Naive B cell (primary cell): ENCODE results near the gene MAPK1. TPM values are rescaled to one million over a fixed set of nuclear protein-coding genes. Genes with fewer than 3 reads are reported as not detected.
"Not testable (repeated sequence)": the region's sequence is repeated elsewhere in the genome, so short reads cannot be mapped to it uniquely, and the experiment has no call there.

Experiments used
- ATAC-seq, 2 donors: fragments of 150-1000 bp; cut with Tn5 transposase; 2 replicates each; pipeline ENCODE4 v1.10.0; 2021; ENCODE audit warnings: low read depth in 2 of 2, mild to moderate bottlenecking in 2 of 2, moderate library complexity in 2 of 2
- DNase-seq: peaks from one replicate; pipeline ENCODE4 v3.0.0; 2022
- H3K27ac Mint-ChIP-seq, 6 donors: one replicate each; pipeline ENCODE4 v1.8.0; 2020 to 2022; ENCODE audit warnings: mild to moderate bottlenecking in 6 of 6, mixed read lengths in 6 of 6, moderate library complexity in 5 of 6, inconsistent platforms in 2 of 6
- H3K27me3 Mint-ChIP-seq, 3 donors: one replicate each; pipeline ENCODE4 v1.8.0; 2021 to 2022; ENCODE audit warnings: mixed read lengths in 3 of 3, mild to moderate bottlenecking in 1 of 3
- H3K36me3 Mint-ChIP-seq, 2 donors: one replicate each; pipeline ENCODE4 v1.8.0; 2020 to 2022; ENCODE audit warnings: mixed read lengths in 2 of 2, inconsistent platforms in 1 of 2, mild to moderate bottlenecking in 1 of 2
- H3K4me1 Mint-ChIP-seq, 3 donors: one replicate each; pipeline ENCODE4 v1.8.0; 2020 to 2022; ENCODE audit warnings: mixed read lengths in 3 of 3, inconsistent platforms in 1 of 3, mild to moderate bottlenecking in 1 of 3, moderate library complexity in 1 of 3
- H3K4me3 Mint-ChIP-seq, 8 donors: one replicate each; pipeline ENCODE4 v1.8.0; 2020 to 2022; ENCODE audit warnings: mild to moderate bottlenecking in 8 of 8, mixed read lengths in 8 of 8, moderate library complexity in 8 of 8, inconsistent platforms in 2 of 8
- H3K9me3 Mint-ChIP-seq, 7 donors: one replicate each; pipeline ENCODE4 v1.8.0; 2020 to 2022; ENCODE audit warnings: mixed read lengths in 7 of 7, mild to moderate bottlenecking in 5 of 7, inconsistent platforms in 2 of 7, moderate library complexity in 1 of 7
- polyA plus RNA-seq, 6 donors: library from polyadenylated mRNA; unstranded; fragments of 300-500 nt; fragmentation: Illumina TruSeq; gene quantifications; one replicate each; pipeline ENCODE4 v1.2.3, GENCODE V29; 2021; ENCODE audit warnings: low read depth in 6 of 6

MAPK1 gene
- polyA plus RNA-seq, 6 donors from 2014 or later: 68.6 to 114 (median 93.2) TPM

DNA sequence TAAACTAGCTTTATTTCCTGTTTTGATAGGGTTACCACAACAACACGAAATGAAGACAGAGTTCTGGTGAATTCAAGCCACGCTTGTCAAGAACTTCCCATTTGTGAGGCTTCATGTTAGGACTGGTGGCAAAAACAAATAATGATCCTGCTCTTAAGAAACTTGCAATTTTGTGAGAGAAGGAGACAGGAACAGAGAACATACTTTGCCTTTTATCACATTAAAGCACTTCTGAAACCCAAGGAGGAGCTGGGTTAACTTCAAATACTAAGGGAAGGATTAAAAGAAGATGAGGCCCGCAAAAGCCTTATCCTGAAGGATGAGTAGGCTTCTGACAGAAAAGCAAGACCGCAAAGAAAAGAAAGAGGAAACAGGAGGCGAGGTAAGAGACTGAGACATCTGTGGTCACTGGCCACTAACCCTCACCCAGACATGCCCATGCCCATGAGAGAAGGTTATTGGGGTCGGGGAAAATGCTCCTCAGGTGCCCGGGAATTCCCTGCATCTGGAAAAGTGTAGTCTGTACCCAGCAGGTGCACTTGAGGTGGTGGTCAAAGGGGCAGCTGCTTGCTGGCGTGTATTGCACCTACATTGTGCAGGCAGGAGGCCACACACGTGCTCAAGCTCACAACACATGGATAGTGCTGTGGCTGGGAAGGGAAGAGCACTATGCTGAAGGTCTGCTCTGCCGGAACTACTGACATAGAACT, 50.5 kb downstream of the MAPK1 start:
- peaks cover 55 to 93% (median 69%) of the 10 kb centered on the region in 3 donors for H3K4me1 Mint-ChIP-seq
- H3K9me3 Mint-ChIP-seq: no peaks in the 10 kb centered on the region

DNA sequence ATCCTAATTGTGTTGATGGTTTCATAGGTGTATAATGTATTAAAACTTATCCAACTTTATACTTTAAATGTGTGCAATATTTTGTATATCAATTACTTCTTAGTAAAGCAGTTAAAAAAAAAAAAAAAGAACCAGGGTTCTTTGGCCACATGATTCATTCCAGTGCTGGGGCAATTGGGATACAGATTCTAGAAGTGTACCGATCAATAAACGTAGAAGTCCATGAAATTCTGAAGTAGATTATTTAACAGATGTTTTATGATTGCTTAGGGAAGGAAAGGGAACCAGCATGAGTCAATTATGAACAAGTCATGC, 51.0 kb downstream of the MAPK1 start:
- Mint-ChIP-seq H3K27me3 (no peaks in the 10 kb centered on the region), H3K4me3 (peak overlapping the region; percentile 78 to 94 (median 86)), H3K27ac (peak overlapping the region; percentile 97 to 100 (median 99)), H3K4me1 (peaks cover 54 to 94% (median 68%) of the 10 kb centered on the region in 3 donors), H3K36me3 (peaks cover 0 to 8% of the 10 kb centered on the region in 2 donors), H3K9me3 (no peaks in the 10 kb centered on the region)
- no peak for ATAC-seq
- DNase-seq: no peak

More for the DNA sequence above, 50.5 kb downstream of the MAPK1 start:
- Mint-ChIP-seq H3K36me3 (peaks cover 0 to 8% of the 10 kb centered on the region in 2 donors), H3K4me3 (peak overlapping the region; percentile 78 to 94 (median 86)), H3K27ac (peak overlapping the region; percentile 97 to 100 (median 99)), H3K27me3 (no peaks in the 10 kb centered on the region)
- DNase-seq: peak; percentile 88
- peak; percentile 91 to 95 for ATAC-seq

DNA sequence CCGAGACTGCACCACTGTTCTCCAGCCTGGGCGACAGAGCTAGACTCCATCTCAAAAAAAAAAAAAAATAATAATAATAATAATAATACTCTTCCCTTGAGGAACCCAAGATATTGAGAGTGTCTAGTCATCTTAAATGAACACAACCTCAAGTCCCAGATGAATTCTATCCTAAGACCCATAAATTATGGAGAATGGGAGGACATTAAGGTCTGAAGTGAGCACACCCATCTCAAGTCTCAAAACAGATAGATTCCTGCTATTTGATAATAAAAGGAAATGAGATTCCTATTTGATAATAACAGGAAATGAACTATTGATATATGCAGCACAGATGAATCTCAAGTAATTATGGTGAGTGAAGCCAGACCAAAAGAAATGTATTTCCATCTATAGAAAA, 51.5 kb downstream of the MAPK1 start:
- Mint-ChIP-seq H3K27me3 (no peaks in the 10 kb centered on the region), H3K4me3 (peak overlapping the region in 7 of 8 donors; percentile 16 to 85 (median 66)), H3K27ac (peak overlapping the region; percentile 97 to 100 (median 99)), H3K9me3 (no peaks in the 10 kb centered on the region), H3K36me3 (peaks cover 0 to 8% of the 10 kb centered on the region in 2 donors), H3K4me1 (peaks cover 52 to 90% (median 65%) of the 10 kb centered on the region in 3 donors)
- DNase-seq (no peak), ATAC-seq (no peak)

DNA sequence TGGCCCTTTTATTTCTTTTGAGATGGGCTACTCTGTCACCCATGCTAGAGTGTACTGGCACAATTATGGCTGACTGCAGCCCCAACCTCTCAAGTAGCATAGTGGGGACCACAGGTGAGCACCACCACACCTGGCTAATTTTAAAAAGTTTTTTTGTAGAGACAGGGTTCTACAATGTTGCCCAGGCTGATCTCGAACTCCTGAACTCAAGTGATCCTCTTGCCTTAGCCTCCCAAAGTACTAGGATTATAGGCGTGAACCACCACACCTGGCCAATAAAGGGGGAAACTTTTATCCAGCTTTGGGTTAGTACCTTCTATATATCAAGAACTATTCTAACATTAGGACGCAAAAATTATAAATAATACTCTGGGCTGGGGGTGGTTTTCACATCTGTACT, 52.1 kb downstream of the MAPK1 start:
- H3K4me1 Mint-ChIP-seq: peaks cover 52 to 86% (median 71%) of the 10 kb centered on the region in 3 donors

DNA sequence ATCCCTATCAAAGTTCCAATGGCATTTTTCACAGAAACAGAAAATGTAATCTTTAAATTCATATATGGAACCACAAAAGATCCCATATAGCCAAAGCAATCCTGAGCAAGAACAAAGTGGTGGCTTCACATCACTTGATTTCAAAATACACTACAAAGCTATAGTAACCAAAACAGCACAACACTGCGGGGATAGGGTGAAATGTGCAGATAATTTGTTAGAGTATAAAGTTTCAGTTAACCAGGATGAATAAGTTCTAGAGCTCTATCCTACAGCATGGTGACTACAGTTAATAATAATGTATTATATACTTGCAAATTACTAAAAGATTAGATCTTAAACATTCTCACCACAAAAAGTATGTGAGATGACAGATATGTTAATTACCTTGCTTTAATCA, 55.5 kb downstream of the MAPK1 start:
- Mint-ChIP-seq H3K27me3 (no peaks in the 10 kb centered on the region), H3K9me3 (no peaks in the 10 kb centered on the region), H3K27ac (peak overlapping the region in 5 of 6 donors; percentile 38 to 98 (median 52)), H3K36me3 (peaks cover 0 to 7% of the 10 kb centered on the region in 2 donors), H3K4me1 (peaks cover 41 to 66% (median 53%) of the 10 kb centered on the region in 3 donors), H3K4me3 (no peak overlapping the region)
- no peak for DNase-seq
- ATAC-seq: no peak

More for the DNA sequence above, 52.1 kb downstream of the MAPK1 start:
- peaks cover 0 to 8% of the 10 kb centered on the region in 2 donors for H3K36me3 Mint-ChIP-seq
- no peaks in the 10 kb centered on the region for H3K9me3 Mint-ChIP-seq
- no peaks in the 10 kb centered on the region for H3K27me3 Mint-ChIP-seq
- no peak for DNase-seq
- H3K4me3 Mint-ChIP-seq: peak overlapping the region in 3 of 8 donors; percentile 6 to 78 (median 32)
- ATAC-seq: no peak
- peak overlapping the region; percentile 88 to 100 (median 98) for H3K27ac Mint-ChIP-seq

DNA sequence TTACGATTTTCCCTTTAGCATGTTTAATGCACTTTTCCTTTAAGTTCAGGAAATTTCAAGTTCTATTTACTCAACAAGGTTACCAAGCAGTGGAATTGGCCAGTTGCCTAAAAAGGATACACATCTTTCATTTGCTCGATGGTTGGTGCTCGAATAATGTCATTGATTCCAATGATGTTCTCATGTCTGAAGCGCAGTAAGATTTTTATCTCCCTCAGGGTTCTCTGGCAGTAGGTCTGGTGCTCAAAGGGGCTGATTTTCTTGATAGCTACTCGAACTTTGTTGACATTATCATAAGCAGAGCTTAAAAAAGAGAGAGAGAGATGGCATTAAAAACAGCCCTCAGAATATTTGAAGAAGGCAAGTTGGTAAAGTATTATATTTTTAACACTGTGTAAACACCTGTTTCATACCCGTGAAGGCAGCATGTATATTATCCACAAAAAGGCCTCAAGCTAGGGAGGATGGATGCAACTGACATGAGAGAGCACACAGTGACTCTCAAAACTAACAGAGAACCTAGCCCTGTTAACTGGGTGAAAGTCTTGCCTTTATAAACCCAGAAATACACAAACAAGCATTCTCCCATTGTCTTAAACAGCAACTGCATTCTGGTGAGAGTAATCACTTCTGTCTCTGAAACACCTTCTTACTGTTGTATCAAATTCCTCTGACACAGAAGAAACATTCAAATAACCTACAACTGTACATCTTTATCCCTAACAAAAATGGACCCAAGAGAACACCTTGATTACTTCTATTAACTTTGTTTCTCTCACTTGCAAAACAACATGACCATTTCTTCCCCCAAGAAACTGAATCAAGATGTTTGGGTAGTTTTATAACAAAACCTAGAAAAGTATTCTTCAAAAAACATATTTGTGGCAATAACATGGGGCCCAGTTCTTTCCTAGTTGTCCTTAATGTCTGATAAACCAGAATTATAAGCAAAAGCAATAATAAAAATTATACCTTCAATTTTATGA, 59.6 kb downstream of the MAPK1 start:
- Mint-ChIP-seq H3K27ac (peak overlapping the region; percentile 13 to 60 (median 37)), H3K27me3 (no peaks in the 10 kb centered on the region), H3K4me1 (peaks cover 20 to 34% (median 27%) of the 10 kb centered on the region in 3 donors), H3K36me3 (peaks cover 11 to 26% of the 10 kb centered on the region in 2 donors), H3K9me3 (no peaks in the 10 kb centered on the region), H3K4me3 (no peak overlapping the region)
- no peak for DNase-seq
- ATAC-seq: no peak

DNA sequence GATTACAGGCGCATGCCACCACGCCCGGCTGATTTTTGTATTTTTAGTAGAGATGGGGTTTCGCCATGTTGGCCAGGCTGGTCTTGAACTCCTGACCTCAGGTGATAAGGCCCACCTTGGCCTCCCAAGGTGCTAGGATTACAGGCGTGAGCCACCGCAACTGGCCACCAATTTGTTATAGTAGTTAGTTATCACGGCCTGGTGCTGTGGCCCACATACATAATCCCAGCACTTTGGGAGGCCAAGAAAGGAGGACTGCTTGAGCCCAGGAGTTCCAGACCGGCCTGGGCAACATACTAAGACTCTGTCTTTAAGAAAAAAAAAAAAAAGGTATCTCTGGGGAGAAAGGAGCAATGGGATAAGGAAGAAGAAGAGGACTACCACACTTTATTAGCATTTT, 62.1 kb downstream of the MAPK1 start:
- Mint-ChIP-seq H3K36me3 (peaks cover 27 to 34% of the 10 kb centered on the region in 2 donors), H3K27ac (peak overlapping the region in 2 of 6 donors; percentile 49 to 63), H3K4me1 (peaks cover 10 to 24% (median 21%) of the 10 kb centered on the region in 3 donors)
- DNase-seq, H3K9me3 Mint-ChIP-seq, H3K4me3 Mint-ChIP-seq, H3K27me3 Mint-ChIP-seq, ATAC-seq: not testable (repeated sequence)

DNA sequence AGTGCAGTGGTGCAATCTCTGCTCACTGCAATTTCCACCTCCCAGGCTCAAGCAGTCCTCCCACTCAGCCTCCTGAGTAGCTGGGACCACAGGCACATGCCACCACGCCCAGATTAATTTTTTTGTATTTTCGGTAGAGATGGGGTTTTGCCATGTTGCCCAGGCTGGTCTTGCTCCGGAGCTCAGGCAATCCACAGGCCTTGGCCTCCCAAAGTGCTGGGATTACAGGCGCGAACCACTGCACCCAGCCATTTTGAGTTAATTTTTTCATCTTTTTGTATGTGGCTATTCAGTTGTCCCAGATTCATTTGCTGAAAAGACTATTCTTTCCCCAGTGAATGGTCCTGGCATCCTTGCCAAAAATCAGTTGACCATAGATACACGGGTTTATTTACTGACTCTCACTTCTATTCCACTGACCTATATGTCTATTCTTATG, 63.6 kb downstream of the MAPK1 start:
- no peak for ATAC-seq
- Mint-ChIP-seq H3K36me3 (peaks cover 27 to 34% of the 10 kb centered on the region in 2 donors), H3K27ac (peak overlapping the region in 4 of 6 donors; percentile 11 to 62 (median 36)), H3K9me3 (no peaks in the 10 kb centered on the region), H3K4me3 (no peak overlapping the region), H3K27me3 (no peaks in the 10 kb centered on the region), H3K4me1 (peaks cover 10 to 17% (median 15%) of the 10 kb centered on the region in 3 donors)
- DNase-seq: no peak

DNA sequence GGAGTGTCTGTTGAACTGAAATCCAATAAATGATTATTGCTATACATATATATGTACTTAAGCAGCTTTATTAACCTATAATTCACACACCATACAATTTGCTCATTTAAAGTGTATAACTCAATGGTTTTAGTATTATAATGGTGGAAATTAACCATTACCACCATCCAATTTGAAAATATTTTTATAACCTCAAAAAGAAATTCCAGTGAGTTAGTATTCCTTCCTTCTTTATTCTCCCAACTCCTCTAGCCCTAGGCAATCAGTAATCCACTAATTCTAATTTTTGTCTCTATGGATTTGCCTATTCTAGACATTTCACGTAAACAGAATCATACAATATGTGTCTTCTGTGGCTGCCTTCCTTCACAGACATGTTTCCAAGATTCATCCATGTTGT, 64.8 kb downstream of the MAPK1 start:
- ATAC-seq (no peak), DNase-seq (no peak)
- Mint-ChIP-seq H3K27ac (peak overlapping the region in 2 of 6 donors; percentile 51 to 56), H3K4me1 (peaks cover 10 to 17% (median 12%) of the 10 kb centered on the region in 3 donors), H3K4me3 (no peak overlapping the region), H3K36me3 (peaks cover 27 to 34% of the 10 kb centered on the region in 2 donors), H3K27me3 (no peaks in the 10 kb centered on the region), H3K9me3 (no peaks in the 10 kb centered on the region)

DNA sequence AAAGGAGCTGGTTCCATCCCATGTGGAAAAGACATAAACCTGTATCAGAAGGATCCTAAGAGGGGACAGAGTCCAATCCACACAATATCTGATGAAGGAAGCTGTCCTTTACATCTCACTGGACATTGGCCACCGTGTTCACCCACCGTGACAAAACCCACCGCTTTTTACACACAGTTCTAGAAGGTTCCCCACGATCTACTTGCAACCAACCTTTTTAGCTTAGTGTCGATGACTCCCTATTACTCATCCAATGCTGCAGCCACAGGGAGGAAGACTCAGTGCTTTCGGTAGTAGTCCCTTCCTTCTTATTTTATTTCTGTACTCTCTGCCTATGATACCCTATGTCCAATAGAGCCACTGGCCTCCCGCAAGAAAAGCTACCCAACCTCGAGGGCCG, 65.4 kb downstream of the MAPK1 start:
- peak overlapping the region in 3 of 6 donors; percentile 10 to 91 (median 43) for H3K27ac Mint-ChIP-seq

DNA sequence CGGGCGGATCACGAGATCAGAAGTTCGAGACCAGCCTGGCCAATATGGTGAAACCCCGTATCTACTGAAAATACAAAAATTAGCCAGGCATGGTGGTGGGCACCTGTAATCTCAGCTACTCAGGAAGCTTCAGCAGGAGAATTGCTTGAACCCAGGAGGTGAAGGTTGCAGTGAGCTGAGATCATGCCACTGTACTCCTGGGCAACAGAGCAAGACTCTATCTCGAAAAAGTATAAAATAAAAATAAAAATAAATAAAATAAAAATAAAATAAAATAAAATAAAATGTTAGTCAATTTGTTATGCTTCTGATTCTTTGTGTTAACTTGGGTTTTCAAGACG, 66.2 kb downstream of the MAPK1 start:
- H3K4me1 Mint-ChIP-seq: peaks cover 0 to 12% (median 10%) of the 10 kb centered on the region in 3 donors
- H3K27ac Mint-ChIP-seq, H3K27me3 Mint-ChIP-seq, H3K4me3 Mint-ChIP-seq, H3K9me3 Mint-ChIP-seq, ATAC-seq, DNase-seq: not testable (repeated sequence)
- peaks cover 23 to 33% of the 10 kb centered on the region in 2 donors for H3K36me3 Mint-ChIP-seq

More for the DNA sequence above, 65.4 kb downstream of the MAPK1 start:
- peaks cover 5 to 11% (median 10%) of the 10 kb centered on the region in 3 donors for H3K4me1 Mint-ChIP-seq
- peaks cover 27 to 28% of the 10 kb centered on the region in 2 donors for H3K36me3 Mint-ChIP-seq
- H3K27me3 Mint-ChIP-seq: no peaks in the 10 kb centered on the region
- DNase-seq: no peak
- H3K9me3 Mint-ChIP-seq: no peaks in the 10 kb centered on the region
- no peak for ATAC-seq
- H3K4me3 Mint-ChIP-seq: no peak overlapping the region

DNA sequence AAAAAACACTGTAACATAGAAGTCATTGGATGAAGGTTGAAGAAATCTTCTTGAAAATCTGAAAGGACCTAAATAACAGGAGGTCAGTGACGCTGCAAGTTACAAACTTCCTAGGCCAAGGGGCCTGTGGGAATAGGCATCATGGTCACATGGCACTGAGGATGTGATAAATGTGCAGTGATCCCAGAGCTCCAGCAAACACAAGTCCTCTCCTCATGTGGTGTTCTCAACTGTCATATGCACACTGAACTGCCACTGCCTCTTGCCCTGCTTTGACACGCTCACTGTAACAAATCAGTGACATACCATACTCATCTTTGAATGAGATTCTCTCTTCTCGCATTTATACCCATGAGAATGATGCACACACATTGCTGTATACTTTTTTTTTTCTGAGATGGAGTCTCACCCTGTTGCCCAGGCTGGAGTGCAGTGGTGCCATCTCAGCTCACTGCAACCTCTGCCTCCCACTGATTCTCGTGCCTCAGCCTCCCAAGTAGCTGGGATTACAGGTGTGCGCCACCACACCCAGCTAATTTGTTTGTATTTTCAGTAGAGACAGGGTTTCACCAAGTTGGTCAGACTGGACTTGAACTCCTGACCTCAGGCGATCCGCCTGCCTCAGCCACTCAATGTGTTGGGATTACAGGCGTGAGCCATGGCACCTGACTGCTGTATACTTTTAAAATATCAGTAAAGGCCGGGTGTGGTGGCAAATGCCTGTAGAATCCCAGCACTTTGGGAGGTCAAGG, 66.7 kb downstream of the MAPK1 start:
- Mint-ChIP-seq H3K27ac (peak overlapping the region in 3 of 6 donors; percentile 22 to 58 (median 39)), H3K36me3 (peaks cover 27 to 34% of the 10 kb centered on the region in 2 donors)
- no peak for DNase-seq

More for the DNA sequence above, 66.7 kb downstream of the MAPK1 start:
- Mint-ChIP-seq H3K27me3 (no peaks in the 10 kb centered on the region), H3K4me3 (peak overlapping the region in 1 of 8 donors; percentile 47), H3K4me1 (peaks cover 0 to 13% (median 9%) of the 10 kb centered on the region in 3 donors), H3K9me3 (no peaks in the 10 kb centered on the region)
- no peak for ATAC-seq
